HEK293 (cell line): ENCODE measurements around the gene IP6K3.

Source experiments
- CTCF ChIP-seq: fragments of 450-650 bp; formaldehyde crosslinking; IDR thresholded peaks from 2 replicates; pipeline ENCODE4 v1.5.1; 2016; ENCODE audit warnings: missing biosample characterization, missing genetic modification characterization
- GLI4 ChIP-seq: fragments of 450-650 bp; formaldehyde crosslinking; IDR thresholded peaks from 2 replicates; pipeline ENCODE4 v1.5.1; 2016; ENCODE audit warnings: missing biosample characterization, missing genetic modification characterization
- KLF10 ChIP-seq: fragments of 450-650 bp; IDR thresholded peaks from 2 replicates; pipeline ENCODE4 v1.5.1; 2018; ENCODE audit warnings: missing biosample characterization, mild to moderate bottlenecking, missing genetic modification characterization
- PRDM10 ChIP-seq: fragments of 450-650 bp; formaldehyde crosslinking; IDR thresholded peaks from 2 replicates; pipeline ENCODE4 v1.5.1; 2016; ENCODE audit warnings: missing biosample characterization, missing genetic modification characterization
- ZBTB7A ChIP-seq: fragments of 450-650 bp; formaldehyde crosslinking; IDR thresholded peaks from 2 replicates; pipeline ENCODE4 v1.5.1; 2016; ENCODE audit warnings: low read depth, missing biosample characterization, missing genetic modification characterization
- ZNF133 ChIP-seq: fragments of 450-650 bp; formaldehyde crosslinking; IDR thresholded peaks from 2 replicates; pipeline ENCODE4 v1.5.1; 2016; ENCODE audit warnings: missing biosample characterization, missing genetic modification characterization
- ZNF23 ChIP-seq: fragments of 450-650 bp; formaldehyde crosslinking; IDR thresholded peaks from 2 replicates; pipeline ENCODE4 v1.5.1; 2016; ENCODE audit warnings: missing biosample characterization, missing genetic modification characterization, borderline replicate concordance
- ZNF274 ChIP-seq, 2 experiments: fragments of 200-500 bp in 1 of 2; fragments of 450-650 bp in 1 of 2; sonication (Bioruptor generic) in 1 of 2; formaldehyde crosslinking in 1 of 2; IDR thresholded peaks; 2 replicates each; pipeline versions ENCODE4 v1.5.1 to v1.6.1; 2014 to 2016; ENCODE audit warnings: borderline replicate concordance in 1 of 2, inconsistent platforms in 1 of 2, low read length in 1 of 2, missing biosample characterization in 1 of 2, missing genetic modification characterization in 1 of 2
- ZNF350 ChIP-seq: fragments of 450-650 bp; formaldehyde crosslinking; IDR thresholded peaks from 2 replicates; pipeline ENCODE4 v1.5.0; 2017; ENCODE audit warnings: missing biosample characterization, mild to moderate bottlenecking, missing genetic modification characterization
- TF ChIP-seq, protein P1 (sequence below): fragments of 450-650 bp; formaldehyde crosslinking; IDR thresholded peaks from 2 replicates; pipeline ENCODE4 v1.5.1; 2016; ENCODE audit warnings: missing biosample characterization, missing genetic modification characterization

GRCh38 chr6:33702345-33702977, 44.2 kb downstream of the IP6K3 start:
- TF ChIP-seq CTCF (tag by site-specific recombination) (no peak; the same call in 1 of the 2 replicates), PRDM10 (tag by site-specific recombination) (no peak), GLI4 (tag by site-specific recombination) (no peak), ZNF274 (IDR thresholded peaks at IDR 0.05; ENCODE audit: low read length) (no peak), ZNF274 (tag by site-specific recombination; IDR thresholded peaks at IDR 0.05; ENCODE audit: borderline replicate concordance) (no peak), ZNF350 (tag by site-specific recombination) (no peak), ZNF23 (tag by site-specific recombination) (no peak), ZBTB7A (no peak), ZNF133 (tag by site-specific recombination) (no peak), KLF10 (tag by site-specific recombination) (no peak)
- TF ChIP-seq, protein P1, sequence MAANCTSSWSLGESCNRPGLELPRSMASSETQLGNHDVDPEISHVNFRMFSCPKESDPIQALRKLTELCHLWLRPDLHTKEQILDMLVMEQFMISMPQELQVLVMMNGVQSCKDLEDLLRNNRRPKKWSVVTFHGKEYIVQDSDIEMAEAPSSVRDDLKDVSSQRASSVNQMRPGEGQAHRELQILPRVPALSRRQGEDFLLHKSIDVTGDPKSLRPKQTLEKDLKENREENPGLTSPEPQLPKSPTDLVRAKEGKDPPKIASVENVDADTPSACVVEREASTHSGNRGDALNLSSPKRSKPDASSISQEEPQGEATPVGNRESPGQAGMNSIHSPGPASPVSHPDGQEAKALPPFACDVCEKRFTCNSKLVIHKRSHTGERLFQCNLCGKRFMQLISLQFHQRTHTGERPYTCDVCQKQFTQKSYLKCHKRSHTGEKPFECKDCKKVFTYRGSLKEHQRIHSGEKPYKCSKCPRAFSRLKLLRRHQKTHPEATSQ (tag by site-specific recombination) = no peak
